Parathyroid adenoma (tissue), 2 donors: ENCODE data around the gene PIGU.

ENCODE experiments used
- H2AFZ ChIP-seq: fragments of 300-600 bp; sonication (generic); one replicate; pipeline ENCODE4 v1.7.0; 2017; ENCODE audit warnings: antibody characterized with exemption, mild to moderate bottlenecking
- H3K27ac ChIP-seq: fragments of 300-600 bp; sonication (generic); one replicate; pipeline ENCODE4 v1.7.0; 2017
- H3K27me3 ChIP-seq: fragments of 300-600 bp; sonication (generic); one replicate; pipeline ENCODE4 v1.7.0; 2017; ENCODE audit warnings: low read length; ENCODE audit not compliant: control insufficient read depth, insufficient read depth
- H3K36me3 ChIP-seq: fragments of 300-600 bp; sonication (generic); one replicate; pipeline ENCODE4 v1.7.0; 2017; ENCODE audit warnings: low read length; ENCODE audit not compliant: control insufficient read depth, insufficient read depth
- H3K4me1 ChIP-seq: fragments of 300-600 bp; sonication (generic); one replicate; pipeline ENCODE4 v1.7.0; 2017; ENCODE audit warnings: control low read depth
- H3K4me2 ChIP-seq: fragments of 300-600 bp; sonication (generic); one replicate; pipeline ENCODE4 v1.7.0; 2017; ENCODE audit warnings: low read length
- H3K4me3 ChIP-seq: fragments of 300-600 bp; sonication (generic); one replicate; pipeline ENCODE4 v1.7.0; 2017; ENCODE audit warnings: low read depth, low read length
- H3K79me2 ChIP-seq: fragments of 300-600 bp; sonication (generic); one replicate; pipeline ENCODE4 v1.7.0; 2017; ENCODE audit warnings: control low read depth
- H3K9ac ChIP-seq: fragments of 300-600 bp; sonication (generic); one replicate; pipeline ENCODE4 v1.7.0; 2017; ENCODE audit warnings: mild to moderate bottlenecking
- H3K9me3 ChIP-seq: fragments of 300-600 bp; sonication (generic); one replicate; pipeline ENCODE4 v1.7.0; 2017; ENCODE audit warnings: low read length; ENCODE audit not compliant: control insufficient read depth
- CTCF ChIP-seq: fragments of 300-600 bp; sonication (generic); IDR thresholded peaks from one replicate; pipeline ENCODE4 v1.7.0; 2017; ENCODE audit warnings: antibody characterized with exemption, mild to moderate bottlenecking
- donor health status: primary hyperparathyroidism.

The PIGU gene

DNA sequence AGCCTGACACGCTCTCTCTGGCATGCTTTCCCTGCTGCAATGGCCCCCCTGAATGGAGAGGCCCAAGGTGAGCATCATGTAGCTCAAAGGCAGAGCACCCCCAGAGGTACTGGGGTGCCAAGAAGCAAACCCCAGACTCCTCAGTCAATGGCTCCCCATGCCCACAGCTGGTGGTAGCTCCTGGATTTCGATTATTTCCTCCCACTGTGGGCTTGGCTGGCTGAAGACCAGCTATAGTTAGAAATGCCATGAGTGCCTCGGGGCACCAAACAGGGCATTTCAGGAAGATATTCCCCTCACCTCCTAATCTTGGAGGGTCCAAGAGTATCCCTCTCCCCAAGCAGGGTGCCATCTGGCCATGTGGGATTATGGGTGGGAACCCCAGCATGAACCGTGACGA, 101.6 kb downstream of the PIGU start:
- TF ChIP-seq CTCF = no peak
- Histone ChIP-seq H3K27ac (no peak overlapping the region), H3K4me1 (no peaks in the 10 kb centered on the region), H3K79me2 (no peaks in the 10 kb centered on the region), H3K9me3 (no peaks in the 10 kb centered on the region), H3K27me3 (no peaks in the 10 kb centered on the region), H3K4me3 (no peak overlapping the region), H3K36me3 (no peaks in the 10 kb centered on the region), H2AFZ (no peak overlapping the region), H3K9ac (no peak overlapping the region), H3K4me2 (no peak overlapping the region)

DNA sequence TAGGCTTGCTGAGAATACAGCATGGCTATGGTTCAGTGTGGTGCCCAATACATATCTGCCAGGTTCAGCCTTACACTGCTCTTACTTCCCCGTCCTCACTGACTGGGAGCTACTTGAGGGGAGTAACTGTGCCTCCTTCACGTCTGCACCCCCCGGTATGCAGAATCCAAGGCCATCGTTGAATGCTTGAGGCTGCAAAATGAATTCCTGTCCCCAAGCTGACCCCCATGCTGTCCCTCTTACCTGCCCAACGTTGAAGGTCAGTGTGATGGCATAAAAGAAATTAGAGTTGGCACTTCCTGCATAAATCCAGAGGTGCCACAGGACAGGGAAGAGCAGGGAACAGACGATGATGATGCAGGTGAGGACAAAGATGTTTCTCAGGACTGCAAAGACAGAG, 102.0 kb downstream of the PIGU start:
- no peaks in the 10 kb centered on the region for H3K4me1 ChIP-seq
- no peaks in the 10 kb centered on the region for H3K9me3 ChIP-seq
- no peaks in the 10 kb centered on the region for H3K27me3 ChIP-seq
- TF ChIP-seq CTCF = no peak
- H3K79me2 ChIP-seq = no peaks in the 10 kb centered on the region
- H3K4me2 ChIP-seq = no peak overlapping the region
- H3K4me3 ChIP-seq = no peak overlapping the region
- H3K9ac ChIP-seq = no peak overlapping the region
- H3K36me3 ChIP-seq = no peaks in the 10 kb centered on the region
- no peak overlapping the region for H2AFZ ChIP-seq
- no peak overlapping the region for H3K27ac ChIP-seq

DNA sequence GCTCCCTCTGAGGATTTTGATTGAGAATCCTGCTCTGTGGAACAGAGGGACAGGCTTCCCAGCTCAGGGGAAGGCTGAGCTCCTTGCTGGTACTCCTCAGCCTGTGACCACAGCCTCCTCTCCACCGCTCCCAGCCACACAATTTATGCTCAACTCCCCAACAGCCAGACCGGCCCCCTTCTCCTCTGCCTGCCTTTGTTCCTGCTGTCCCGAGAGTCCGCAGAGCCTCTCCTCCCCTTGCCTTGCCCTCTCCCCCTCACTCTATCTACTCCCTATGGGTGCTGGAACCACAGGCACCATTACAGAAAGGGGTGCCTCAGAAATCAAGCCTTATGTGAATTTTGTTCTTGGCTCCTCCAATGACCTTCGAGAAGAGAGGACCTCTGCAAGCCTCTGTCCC, 102.5 kb downstream of the PIGU start:
- H3K9me3 ChIP-seq = no peaks in the 10 kb centered on the region
- no peak overlapping the region for H3K4me3 ChIP-seq
- H3K4me1 ChIP-seq = no peaks in the 10 kb centered on the region
- no peak overlapping the region for H3K27ac ChIP-seq
- no peaks in the 10 kb centered on the region for H3K36me3 ChIP-seq
- H2AFZ ChIP-seq = no peak overlapping the region
- TF ChIP-seq CTCF = no peak
- no peaks in the 10 kb centered on the region for H3K79me2 ChIP-seq
- no peak overlapping the region for H3K4me2 ChIP-seq
- H3K27me3 ChIP-seq = no peaks in the 10 kb centered on the region
- no peak overlapping the region for H3K9ac ChIP-seq

DNA sequence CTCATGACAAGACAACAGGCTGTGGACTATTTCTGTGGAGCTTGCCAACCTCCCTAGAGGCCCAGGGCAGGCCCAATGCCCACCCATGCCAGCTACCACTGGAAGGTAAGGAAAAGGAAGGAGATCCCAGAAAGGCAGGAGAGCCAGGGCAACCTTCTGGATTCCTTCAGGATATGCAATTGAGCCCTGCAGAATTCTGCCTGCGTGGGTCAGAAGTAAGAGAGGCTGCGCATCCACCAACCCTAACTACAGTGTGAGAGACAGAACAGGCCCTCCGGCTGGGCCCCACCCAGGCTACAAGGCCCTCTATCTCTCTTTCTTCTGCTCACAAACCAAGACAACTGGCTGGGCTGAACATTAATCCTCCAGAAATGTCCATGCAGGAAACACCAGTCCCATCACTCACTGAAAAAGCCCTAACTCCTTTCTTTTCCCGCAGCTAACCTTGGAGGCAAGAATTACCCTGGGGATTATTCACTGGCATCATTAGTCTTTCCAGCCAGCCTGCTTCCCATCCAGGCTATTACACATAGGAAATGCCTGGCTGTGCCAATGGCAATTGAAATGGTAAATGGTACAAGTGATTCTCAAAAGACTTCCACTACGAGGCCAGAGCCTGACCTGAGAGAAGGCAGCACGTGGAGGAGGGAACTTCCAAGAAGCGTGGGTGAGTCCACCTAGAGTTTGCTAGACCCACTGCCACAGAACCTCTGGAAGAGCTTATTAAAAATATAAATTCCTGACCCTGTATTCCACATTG, 103.2 kb downstream of the PIGU start:
- Histone ChIP-seq H3K4me3 (no peak overlapping the region), H3K27ac (no peak overlapping the region), H3K4me2 (no peak overlapping the region), H3K79me2 (no peaks in the 10 kb centered on the region), H3K36me3 (no peaks in the 10 kb centered on the region), H3K9ac (no peak overlapping the region), H3K27me3 (no peaks in the 10 kb centered on the region), H3K9me3 (no peaks in the 10 kb centered on the region), H3K4me1 (no peaks in the 10 kb centered on the region), H2AFZ (no peak overlapping the region)
- TF ChIP-seq CTCF = no peak

- Histone ChIP-seq H3K4me2 (no peak overlapping the region), H3K4me1 (no peaks in the 10 kb centered on the region), H3K4me3 (no peak overlapping the region), H3K27ac (no peak overlapping the region), H3K9me3 (no peaks in the 10 kb centered on the region), H3K79me2 (no peaks in the 10 kb centered on the region), H3K36me3 (no peaks in the 10 kb centered on the region), H2AFZ (no peak overlapping the region), H3K27me3 (no peaks in the 10 kb centered on the region), H3K9ac (no peak overlapping the region)
- no peak for TF ChIP-seq CTCF
Observed at GRCh38 chr20:34571753-34572152, 105.1 kb downstream of the PIGU start.
